AG20443 (cell line): Measurements from ENCODE around the gene PER3.
A peak's percentile ranks its signal among the peaks of the same experiment; 100 is the strongest.

ENCODE experiments used
- DNase-seq: peaks from one replicate; pipeline ENCODE4 v3.0.0; 2012; ENCODE audit warnings: low spot score, mixed read lengths

PER3 gene

GRCh38 chr1:7838714-7839113, 54.6 kb downstream of the PER3 start:
- no peak for DNase-seq

GRCh38 chr1:7839526-7839925, 55.4 kb downstream of the PER3 start:
- DNase-seq, result no peak

GRCh38 chr1:7842517-7842916, 58.4 kb downstream of the PER3 start:
- DNase-seq, result no peak

GRCh38 chr1:7845761-7846160, 61.7 kb downstream of the PER3 start:
- DNase-seq, result no peak

- DNase-seq, result no peak
Measured at GRCh38 chr1:7846656-7847055, 62.6 kb downstream of the PER3 start.

GRCh38 chr1:7847599-7847998, 63.5 kb downstream of the PER3 start:
- DNase-seq, result peak; percentile 61

- no peak for DNase-seq
Measured at GRCh38 chr1:7850786-7851185, 66.7 kb downstream of the PER3 start.

- no peak for DNase-seq
Measured at GRCh38 chr1:7852804-7853683, 69.0 kb downstream of the PER3 start, which contains the start of gene UTS2. TSS of gene UTS2 (minus strand) at chr1:7853065. CDS start at chr1:7853003, 62 bp downstream.

DNA sequence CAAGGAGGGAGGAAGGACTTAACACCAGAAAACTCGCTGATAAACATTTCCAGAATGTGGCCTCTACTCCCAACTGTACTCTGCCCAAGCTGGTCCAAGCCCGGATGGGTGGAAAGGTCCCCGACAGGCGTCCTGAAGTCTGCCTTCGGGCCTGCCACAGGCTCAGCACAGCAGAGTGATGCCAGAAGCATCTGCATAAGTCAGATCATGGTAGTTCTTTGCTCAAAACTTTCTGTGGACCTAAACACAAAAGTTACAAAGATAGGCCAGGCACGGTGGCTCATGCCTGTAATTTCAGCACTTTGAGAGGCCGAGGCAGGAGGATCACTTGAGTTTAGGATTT, 69.6 kb downstream of the PER3 start:
- no peak for DNase-seq

DNA sequence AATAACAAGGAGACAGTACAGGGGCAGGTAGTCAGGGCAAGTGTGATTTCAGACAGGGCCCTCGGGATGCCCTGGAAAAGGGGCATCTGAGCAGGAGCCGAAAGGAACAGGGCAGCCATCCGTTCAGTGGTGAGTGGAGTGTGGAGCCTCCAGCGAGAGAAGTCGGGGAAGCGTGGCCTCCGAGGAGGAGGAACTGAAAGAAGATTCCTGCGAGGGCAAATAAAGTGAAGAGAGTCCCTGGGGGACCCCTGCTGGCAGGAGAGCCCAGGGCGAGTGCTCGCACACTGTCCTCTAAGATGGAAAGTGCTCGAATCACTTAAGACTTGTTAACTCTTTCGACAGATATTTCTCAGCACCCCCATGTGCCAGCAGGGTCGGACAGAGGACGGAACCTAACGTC, 72.3 kb downstream of the PER3 start:
- DNase-seq, result no peak

GRCh38 chr1:7857000-7857399, 72.9 kb downstream of the PER3 start:
- no peak for DNase-seq

DNA sequence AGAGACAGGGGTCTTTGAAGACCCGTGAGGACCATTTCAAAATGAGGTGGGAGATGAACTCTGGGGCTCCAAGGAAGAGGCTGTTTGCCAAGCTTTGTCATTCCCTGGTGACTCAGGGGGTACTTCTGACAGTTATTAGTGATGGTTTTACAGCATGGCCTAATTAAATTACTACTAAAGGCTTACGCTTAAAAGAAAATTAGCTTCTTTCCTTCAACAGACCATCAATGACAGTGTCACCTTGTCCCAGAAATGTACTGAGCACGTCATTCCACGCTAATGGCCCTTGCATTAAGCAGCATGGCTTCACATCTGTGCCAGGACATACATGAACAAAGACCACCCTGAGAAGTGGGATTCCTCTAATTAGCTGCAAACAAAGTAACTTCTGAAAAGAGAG, 73.9 kb downstream of the PER3 start:
- no peak for DNase-seq

DNA sequence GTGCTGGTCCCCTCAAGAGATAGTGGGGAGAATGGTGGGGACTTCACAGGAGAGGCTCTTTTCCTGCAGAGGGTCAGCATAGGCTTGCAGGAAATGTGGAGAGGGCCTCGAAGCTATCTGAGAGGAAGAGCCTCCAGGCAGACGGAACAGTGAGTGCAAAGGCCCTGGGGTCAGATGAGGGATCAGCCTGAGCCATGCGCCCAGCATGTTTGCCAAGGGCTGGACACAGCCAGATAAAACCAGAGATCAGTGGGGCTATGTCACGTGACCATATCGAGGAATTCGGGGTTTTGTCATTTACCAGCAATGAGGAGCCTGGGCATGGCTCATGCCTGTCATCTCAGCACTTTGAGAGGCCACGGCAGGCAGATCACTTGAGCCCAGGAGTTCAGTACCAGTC, 75.3 kb downstream of the PER3 start:
- DNase-seq, result no peak

- no peak for DNase-seq
Measured at GRCh38 chr1:7860130-7860529, 76.0 kb downstream of the PER3 start.

GRCh38 chr1:7861452-7861851, 77.4 kb downstream of the PER3 start:
- DNase-seq, result no peak

GRCh38 chr1:7862211-7863060, 78.3 kb downstream of the PER3 start:
- DNase-seq, result no peak

- DNase-seq, result no peak
Measured at GRCh38 chr1:7863756-7864328, 79.8 kb downstream of the PER3 start.

GRCh38 chr1:7865978-7866377, 81.9 kb downstream of the PER3 start:
- no peak for DNase-seq

- DNase-seq, result no peak
Measured at GRCh38 chr1:7868070-7868780, 84.1 kb downstream of the PER3 start.

GRCh38 chr1:7869136-7869920, 85.2 kb downstream of the PER3 start:
- DNase-seq, result no peak

DNA sequence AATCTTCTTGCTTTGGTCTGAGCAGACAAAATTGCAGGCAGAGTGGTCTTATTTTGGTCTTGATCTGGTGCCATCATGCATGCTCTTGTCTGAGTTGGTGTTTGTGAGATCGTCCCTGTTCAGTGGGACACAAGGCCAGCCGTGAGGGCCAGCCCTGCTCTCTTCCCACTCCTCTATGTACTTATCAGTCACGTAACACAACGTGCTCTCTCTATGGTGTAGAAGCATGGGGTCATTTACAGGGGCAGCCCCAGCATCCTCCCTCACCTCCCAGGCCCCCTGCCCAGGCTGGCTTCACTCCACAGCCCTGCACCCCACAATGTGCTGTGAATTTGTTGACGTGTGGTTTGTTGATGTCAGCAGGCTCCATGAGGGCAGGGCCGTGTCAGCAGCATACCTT, 87.0 kb downstream of the PER3 start:
- DNase-seq, result no peak
